DOHH2 (cell line): ENCODE data around the gene NOTCH4.

ENCODE experiments used
- H3F3A ChIP-seq: fragments of 200-600 bp; sonication (generic), shearing (Covaris generic); 2 replicates; pipeline ENCODE4 v1.6.0; 2016; ENCODE audit warnings: antibody characterized with exemption, mild to moderate bottlenecking; ENCODE audit not compliant: control insufficient read depth, insufficient read depth
- H3K27ac ChIP-seq: fragments of 200-600 bp; sonication (generic); 2 replicates; pipeline ENCODE4 v1.5.1; 2014; ENCODE audit warnings: low read depth, mild to moderate bottlenecking, low read length, moderate library complexity
- H3K27me3 ChIP-seq: fragments of 200-600 bp; sonication (generic); 2 replicates; pipeline ENCODE4 v1.6.1; 2014; ENCODE audit warnings: mild to moderate bottlenecking, low read length, mixed read lengths; ENCODE audit not compliant: control insufficient read depth
- H3K36me3 ChIP-seq: fragments of 200-600 bp; sonication (generic); 2 replicates; pipeline ENCODE4 v1.6.1; 2014; ENCODE audit warnings: mild to moderate bottlenecking, low read length, moderate library complexity, mixed read lengths; ENCODE audit not compliant: control insufficient read depth
- H3K4me1 ChIP-seq: fragments of 200-600 bp; sonication (generic); 2 replicates; pipeline ENCODE4 v1.6.1; 2014; ENCODE audit warnings: mild to moderate bottlenecking, low read length, mixed read lengths; ENCODE audit not compliant: control insufficient read depth
- H3K4me2 ChIP-seq: fragments of 200-600 bp; sonication (generic); 2 replicates; pipeline ENCODE4 v1.6.0; 2014; ENCODE audit warnings: mild to moderate bottlenecking, low read length, moderate library complexity
- H3K4me3 ChIP-seq: fragments of 200-600 bp; sonication (generic); 2 replicates; pipeline ENCODE4 v1.5.1; 2014; ENCODE audit warnings: mild to moderate bottlenecking, low read length, mixed read lengths
- H3K79me2 ChIP-seq: fragments of 200-600 bp; sonication (generic); 2 replicates; pipeline ENCODE4 v1.6.1; 2014; ENCODE audit warnings: mild to moderate bottlenecking, low read length, mixed read lengths; ENCODE audit not compliant: control insufficient read depth
- H3K9me2 ChIP-seq: fragments of 200-600 bp; sonication (generic); replicated peaks from 2 replicates; pipeline ENCODE4 v1.6.1; 2014; ENCODE audit warnings: mild to moderate bottlenecking, low read length, mixed read lengths; ENCODE audit not compliant: control insufficient read depth
- H3K9me3 ChIP-seq: fragments of 200-600 bp; sonication (generic); 2 replicates; pipeline ENCODE4 v1.6.1; 2014; ENCODE audit warnings: antibody characterized with exemption, low read length, mixed read lengths; ENCODE audit not compliant: control insufficient read depth, insufficient read depth
- H4K20me1 ChIP-seq: fragments of 200-600 bp; sonication (generic); 2 replicates; pipeline ENCODE4 v1.6.0; 2014; ENCODE audit warnings: low read depth, mild to moderate bottlenecking, antibody characterized with exemption, low read length, moderate library complexity; ENCODE audit not compliant: control insufficient read depth, insufficient read depth
- CTCF ChIP-seq: fragments of 200-600 bp; sonication (generic); IDR thresholded peaks from one replicate; pipeline ENCODE4 v1.5.1; 2014; ENCODE audit warnings: antibody characterized with exemption, mild to moderate bottlenecking, low read depth, low read length; ENCODE audit not compliant: poor library complexity, severe bottlenecking
- EZH2phosphoT487 ChIP-seq: fragments of 200-600 bp; sonication (generic); IDR thresholded peaks from 2 replicates; pipeline ENCODE4 v1.6.1; 2017; ENCODE audit warnings: borderline replicate concordance, mild to moderate bottlenecking, antibody characterized with exemption, low read length, moderate library complexity, mixed read lengths

NOTCH4 gene

GRCh38 chr6:32215617-32216016 lies 8.2 kb downstream of the NOTCH4 start:
- no peaks in the 10 kb centered on the region for H3K36me3 ChIP-seq
- H3K9me2 ChIP-seq: no peaks in the 10 kb centered on the region
- no peaks in the 10 kb centered on the region for H3F3A ChIP-seq
- no peak overlapping the region for H3K27ac ChIP-seq
- no peaks in the 10 kb centered on the region for H3K79me2 ChIP-seq
- no peak overlapping the region for H3K4me2 ChIP-seq
- H3K4me3 ChIP-seq: no peak overlapping the region
- no peaks in the 10 kb centered on the region for H3K27me3 ChIP-seq
- H4K20me1 ChIP-seq: no peaks in the 10 kb centered on the region
- TF ChIP-seq EZH2phosphoT487 (no peak), CTCF (no peak)
- peaks cover 6% of the 10 kb centered on the region for H3K4me1 ChIP-seq
- H3K9me3 ChIP-seq: no peaks in the 10 kb centered on the region

GRCh38 chr6:32214126-32214525 lies 9.7 kb downstream of the NOTCH4 start:
- Histone ChIP-seq H3K9me2 (no peaks in the 10 kb centered on the region), H3K9me3 (no peaks in the 10 kb centered on the region), H3K36me3 (no peaks in the 10 kb centered on the region), H4K20me1 (no peaks in the 10 kb centered on the region), H3K4me1 (peaks cover 6% of the 10 kb centered on the region), H3K4me2 (no peak overlapping the region), H3K79me2 (no peaks in the 10 kb centered on the region), H3K27me3 (no peaks in the 10 kb centered on the region), H3K27ac (no peak overlapping the region), H3F3A (no peaks in the 10 kb centered on the region), H3K4me3 (no peak overlapping the region)
- TF ChIP-seq CTCF: no peak

GRCh38 chr6:32213649-32214048 lies 10.2 kb downstream of the NOTCH4 start:
- H3K27me3 ChIP-seq: no peaks in the 10 kb centered on the region
- no peaks in the 10 kb centered on the region for H3F3A ChIP-seq
- TF ChIP-seq CTCF: no peak
- no peak for TF ChIP-seq EZH2phosphoT487
- no peaks in the 10 kb centered on the region for H3K79me2 ChIP-seq
- no peak overlapping the region for H3K4me3 ChIP-seq
- no peak overlapping the region for H3K4me2 ChIP-seq
- H3K4me1 ChIP-seq: peaks cover 7% of the 10 kb centered on the region
- H3K36me3 ChIP-seq: no peaks in the 10 kb centered on the region
- H3K27ac ChIP-seq: no peak overlapping the region
- H3K9me2 ChIP-seq: no peaks in the 10 kb centered on the region
- H4K20me1 ChIP-seq: no peaks in the 10 kb centered on the region
- H3K9me3 ChIP-seq: no peaks in the 10 kb centered on the region
